ENCODE measurements around the gene PNMA5. TPM values are rescaled to one million over a fixed set of nuclear protein-coding genes. Genes with fewer than 3 reads are reported as not detected.
"Not testable (repeated sequence)": the region's sequence is repeated elsewhere in the genome, so short reads cannot be mapped to it uniquely, and the experiment has no call there.

PNMA5 gene
- not detected for total RNA-seq

DNA sequence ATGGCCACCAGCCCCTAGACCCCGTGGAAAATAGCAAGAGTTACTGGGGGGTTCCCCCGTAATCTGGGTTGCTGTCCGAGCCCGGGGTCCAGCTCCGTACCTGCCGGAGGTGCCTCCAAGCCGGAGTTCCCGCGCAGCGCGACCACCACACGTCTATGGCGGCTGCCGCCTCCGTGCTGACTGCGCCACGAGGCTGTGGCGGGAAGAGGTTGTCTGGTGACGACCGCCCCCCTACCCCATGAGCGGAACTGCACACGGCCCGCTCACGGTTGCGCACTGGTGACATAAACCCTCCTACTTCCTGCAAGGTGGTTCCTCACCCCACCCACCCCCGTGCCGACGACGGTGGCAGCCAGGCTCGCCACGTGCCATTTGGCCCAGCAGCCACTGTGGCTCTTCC lies at the start of gene PNMA5:
PNMA5 (minus strand) TSS at position 184 of the 400 bp plus-strand sequence. CDS start 2,518 bp downstream, outside the sequence.
- no peak for DNase-seq (ENCODE audit: low spot score)

DNA sequence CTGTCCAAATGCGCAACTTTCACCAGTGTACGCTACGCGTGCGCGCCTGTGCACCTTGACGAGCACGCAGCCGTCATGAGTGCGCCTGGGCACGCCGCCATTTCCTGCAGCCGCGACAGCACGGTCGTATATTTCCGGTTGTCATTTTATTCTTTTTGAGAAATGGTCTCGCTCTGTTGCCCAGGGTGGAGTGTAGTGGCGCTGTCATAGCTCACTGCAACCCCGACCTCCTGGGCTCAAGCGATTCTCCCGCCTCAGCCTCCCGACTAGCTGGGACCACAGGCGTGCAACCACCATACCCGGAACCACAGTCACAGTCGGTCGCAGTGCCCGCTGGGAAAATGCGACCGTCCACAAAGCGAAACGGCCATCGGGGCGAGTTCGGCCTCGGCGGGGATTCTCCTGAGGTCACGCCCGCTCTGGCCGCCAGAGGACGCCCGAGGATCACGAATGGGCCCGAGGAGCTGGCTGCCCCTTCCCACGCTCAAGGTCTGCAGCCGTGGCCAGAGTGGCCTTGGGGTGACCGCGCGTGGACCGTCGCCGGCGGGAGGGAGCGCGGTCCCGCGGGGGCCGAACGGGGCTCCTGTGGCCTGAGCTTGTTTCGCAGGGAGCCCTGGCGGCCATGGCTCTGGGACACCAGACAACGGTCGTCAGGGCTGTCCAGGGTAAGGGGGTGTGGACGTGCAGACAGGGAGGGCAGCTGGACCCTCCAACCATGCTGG lies 38.6 kb upstream of the PNMA5 start:
- DNase-seq (ENCODE audit: low spot score) = peak; percentile 74

DNA sequence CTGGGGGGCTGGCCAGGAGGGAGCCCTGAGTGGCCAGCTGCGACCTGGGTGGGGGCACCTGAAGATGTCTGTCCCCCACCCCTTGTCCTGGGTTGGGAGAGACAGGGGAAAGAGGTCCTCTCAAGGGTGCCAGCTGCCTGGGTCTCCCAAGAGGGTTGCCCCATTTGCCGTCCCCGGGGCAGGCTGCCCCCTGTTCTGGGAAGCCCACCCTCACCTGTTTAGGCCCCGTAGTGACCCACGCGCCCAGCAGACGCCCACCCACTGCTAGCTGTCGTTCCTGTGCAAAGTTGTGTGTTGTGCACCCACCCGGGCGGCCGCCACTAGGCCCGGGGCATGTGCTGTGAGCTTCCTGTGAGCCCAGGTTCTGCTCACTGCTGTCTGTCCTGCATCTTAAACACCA lies 36.9 kb upstream of the PNMA5 start:
- DNase-seq (ENCODE audit: low spot score) = no peak

DNA sequence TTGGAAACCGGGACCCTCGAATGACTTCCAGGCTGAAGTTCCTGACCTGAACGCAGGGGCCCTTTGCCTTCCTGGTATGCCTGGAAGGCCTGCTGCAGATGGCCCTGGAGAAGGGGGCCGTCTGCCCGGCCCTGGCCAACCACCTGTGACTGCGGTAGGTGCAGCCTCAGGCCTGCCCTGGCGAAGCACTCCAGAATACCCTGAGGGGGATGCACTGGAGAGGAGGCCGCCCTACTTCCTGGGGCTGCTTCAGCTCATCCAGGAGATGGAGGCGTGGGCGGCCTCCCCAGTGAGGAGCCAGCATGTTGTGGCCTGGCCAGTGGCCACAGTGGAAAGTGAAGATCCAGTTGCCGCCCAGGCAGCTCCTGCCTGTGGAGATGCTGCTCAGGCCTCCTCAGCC lies 36.0 kb upstream of the PNMA5 start:
- DNase-seq (ENCODE audit: low spot score) = no peak

DNA sequence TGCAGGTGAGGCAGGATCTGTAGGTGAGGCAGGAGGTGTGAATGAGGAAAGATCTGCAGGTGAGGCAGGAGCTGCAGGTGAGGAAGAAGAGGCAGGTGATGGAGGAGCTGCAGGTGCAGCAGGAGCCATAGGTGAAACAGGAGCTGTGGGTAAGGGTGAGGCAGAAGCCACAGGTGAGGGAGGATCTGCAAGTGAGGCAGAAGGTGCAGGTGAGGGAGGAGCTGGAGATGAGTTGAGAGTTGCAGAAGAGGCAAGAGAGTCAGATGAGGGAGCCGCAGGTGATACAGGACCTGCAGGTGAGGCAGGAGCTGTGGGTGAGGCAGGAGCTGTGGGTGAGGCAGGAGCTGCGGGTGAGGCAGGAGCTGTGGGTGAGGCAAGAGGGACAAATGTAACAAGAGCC lies 35.2 kb upstream of the PNMA5 start:
- DNase-seq (ENCODE audit: low spot score) = no peak

DNA sequence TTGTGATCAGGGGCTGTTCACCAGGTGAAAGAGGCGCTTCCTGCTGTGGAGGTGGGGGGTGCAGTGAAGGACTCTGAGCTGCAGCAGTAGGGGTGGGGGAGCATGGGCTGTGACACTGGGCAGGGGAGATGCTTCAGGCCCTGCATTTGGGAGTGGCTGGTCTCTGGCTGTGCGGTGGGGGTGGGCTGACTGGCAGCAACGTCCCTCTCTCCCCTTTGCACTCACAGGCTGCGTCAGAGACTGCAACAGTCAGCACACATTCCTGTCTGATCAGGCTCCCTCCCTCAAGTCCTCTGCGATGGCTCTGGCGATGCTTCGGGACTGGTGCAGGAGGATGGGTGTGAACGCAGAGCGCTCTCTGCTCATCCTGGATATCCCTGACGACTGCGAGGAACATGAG lies 34.6 kb upstream of the PNMA5 start:
- DNase-seq (ENCODE audit: low spot score) = not testable (repeated sequence)

DNA sequence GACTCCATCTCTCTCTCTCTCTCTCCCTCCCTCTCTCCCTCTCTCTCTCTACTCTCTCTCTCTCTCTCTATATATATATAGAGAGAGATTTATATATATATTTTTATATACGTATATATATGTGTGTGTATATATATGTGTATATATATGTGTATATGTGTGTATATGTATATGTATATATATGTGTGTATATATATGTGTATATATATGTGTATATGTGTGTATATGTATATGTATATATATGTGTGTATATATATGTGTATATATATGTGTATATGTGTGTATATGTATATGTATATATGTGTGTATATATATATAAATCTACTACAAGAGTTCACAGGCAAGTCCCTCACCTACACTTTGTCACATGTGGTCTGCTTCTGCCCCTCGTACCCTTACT lies 32.6 kb upstream of the PNMA5 start:
- not testable (repeated sequence) for DNase-seq (ENCODE audit: low spot score)

DNA sequence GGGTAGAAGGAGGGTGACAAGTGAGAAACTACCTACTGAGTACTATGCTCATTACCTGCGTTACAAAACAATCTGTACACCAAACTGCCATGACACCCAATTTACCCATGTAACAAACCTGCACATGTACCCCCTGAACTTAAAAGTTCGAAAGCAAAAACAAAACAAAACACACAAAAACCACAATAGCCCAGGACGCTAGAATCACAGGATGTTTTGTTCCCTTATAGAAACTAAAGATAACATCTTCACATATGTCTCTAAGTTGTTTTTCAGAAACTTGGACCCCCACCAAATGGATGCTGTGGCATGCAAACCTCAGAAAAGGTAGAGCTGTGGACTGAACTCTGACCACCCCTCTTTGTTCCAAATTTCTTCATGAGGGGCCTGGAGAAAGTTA lies 25.2 kb upstream of the PNMA5 start:
- DNase-seq (ENCODE audit: low spot score) = no peak

DNA sequence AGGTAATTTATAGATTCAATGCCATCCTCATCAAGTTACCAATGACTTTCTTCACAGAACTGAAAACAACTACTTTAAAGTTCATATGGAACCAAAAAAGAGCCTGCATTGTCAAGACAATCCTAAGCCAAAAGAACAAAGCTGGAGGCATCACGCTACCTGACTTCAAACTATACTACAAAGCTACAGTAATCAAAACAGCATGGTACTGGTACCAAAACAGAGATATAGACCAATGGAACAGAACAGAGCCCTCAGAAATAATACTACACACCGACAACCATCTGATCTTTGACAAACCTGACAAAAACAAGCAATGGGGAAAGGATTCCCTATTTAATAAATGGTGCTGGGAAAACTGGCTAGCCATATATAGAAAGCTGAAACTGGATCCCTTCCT lies 23.3 kb upstream of the PNMA5 start:
- DNase-seq (ENCODE audit: low spot score) = not testable (repeated sequence)

DNA sequence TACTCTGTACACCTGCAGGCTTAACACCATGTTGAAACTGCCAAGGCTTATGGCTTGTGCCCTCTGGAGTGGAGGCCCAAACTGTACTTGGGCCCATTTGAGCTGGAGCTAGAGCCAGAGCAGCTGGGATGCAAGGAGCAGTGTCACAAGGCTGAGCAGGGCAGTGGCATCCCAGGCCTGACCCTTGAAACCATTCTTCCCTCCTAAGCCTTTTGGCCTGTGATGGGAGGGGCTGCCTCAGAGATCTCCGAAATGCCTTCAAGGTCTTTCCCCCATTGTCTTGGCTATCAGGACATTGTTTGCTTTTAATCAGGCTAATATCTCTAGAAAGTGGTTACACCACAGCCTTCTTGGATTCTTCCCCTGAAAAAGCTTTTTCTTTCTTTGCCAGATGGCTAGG lies 10.9 kb upstream of the PNMA5 start:
- no peak for DNase-seq (ENCODE audit: low spot score)

DNA sequence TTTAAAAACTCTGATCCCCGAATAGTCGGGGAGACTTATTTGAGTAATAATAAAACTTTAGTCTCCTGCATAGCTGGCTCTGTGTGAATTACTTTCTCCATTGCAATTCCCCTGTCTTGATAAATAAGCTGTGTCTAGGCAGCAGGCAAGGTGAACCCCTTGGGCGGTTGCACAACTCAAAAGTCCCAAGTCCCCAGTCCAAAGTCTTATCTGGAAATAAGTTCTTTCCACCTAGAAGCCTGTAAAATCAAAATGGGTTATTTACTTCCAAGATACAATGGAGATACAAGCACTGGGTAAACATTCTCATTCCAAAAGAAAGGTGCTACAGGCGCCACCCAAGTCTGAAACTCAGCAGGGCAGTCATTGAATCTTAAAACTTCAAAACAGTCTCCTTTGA lies 10.1 kb upstream of the PNMA5 start:
- no peak for DNase-seq (ENCODE audit: low spot score)

DNA sequence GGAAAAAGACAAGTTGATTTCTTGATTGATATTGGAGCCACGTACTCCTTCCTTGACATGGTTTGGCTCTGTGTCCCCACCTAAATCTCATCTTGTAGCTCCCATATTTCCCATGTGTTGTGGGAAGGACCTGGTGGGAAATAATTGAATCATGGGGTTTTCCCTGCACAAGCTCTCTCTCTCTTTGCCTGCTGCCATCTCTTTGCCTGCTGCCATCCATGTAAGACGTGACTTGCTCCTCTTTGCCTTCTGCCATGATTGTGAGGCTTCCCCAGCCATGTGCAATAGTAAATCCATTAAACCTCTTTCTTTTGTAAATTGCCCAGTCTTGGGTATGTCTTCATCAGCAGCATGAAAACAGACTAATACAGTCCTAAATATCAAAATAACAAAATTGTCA lies 8.3 kb upstream of the PNMA5 start:
- DNase-seq (ENCODE audit: low spot score) = not testable (repeated sequence)

DNA sequence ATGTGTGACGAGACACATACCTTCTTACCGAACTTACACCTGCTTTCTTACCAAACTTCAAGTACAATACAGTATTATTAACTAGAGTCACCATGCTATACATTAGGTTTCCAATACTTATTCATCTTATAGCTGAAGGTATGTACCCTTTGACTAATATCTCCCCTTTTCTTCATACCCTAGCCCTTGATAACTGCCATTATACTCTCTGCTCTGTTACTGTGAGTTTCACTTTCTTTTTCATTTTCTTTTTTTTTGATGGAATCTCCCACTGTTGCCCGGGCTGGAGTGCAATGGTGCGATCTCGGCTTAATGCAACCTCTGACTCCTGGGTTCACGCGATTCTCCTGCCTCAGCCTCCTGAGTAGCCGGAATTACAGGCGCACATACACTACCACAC lies 3.4 kb upstream of the PNMA5 start:
- DNase-seq (ENCODE audit: low spot score) = no peak

DNA sequence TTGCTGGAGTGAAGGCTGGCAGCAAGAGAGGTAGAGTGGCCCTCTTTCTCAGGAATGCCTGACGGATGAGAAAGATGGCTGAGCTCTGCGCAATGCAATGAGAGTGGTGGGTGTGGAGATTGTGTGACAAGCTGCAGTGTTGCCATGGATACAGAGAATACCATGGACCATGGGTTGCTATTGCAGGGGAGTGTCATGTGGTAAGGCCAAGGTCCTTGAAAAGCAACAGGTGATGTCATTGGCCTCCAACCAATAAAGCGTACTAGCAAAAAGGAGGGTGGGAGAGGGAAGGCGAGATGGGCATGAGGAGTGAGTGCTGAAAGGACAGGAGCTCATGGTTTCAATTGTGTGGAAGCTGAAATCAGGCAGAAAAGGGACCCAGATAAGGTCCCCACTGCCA lies 1.8 kb downstream of the PNMA5 start:
- DNase-seq (ENCODE audit: low spot score) = no peak

DNA sequence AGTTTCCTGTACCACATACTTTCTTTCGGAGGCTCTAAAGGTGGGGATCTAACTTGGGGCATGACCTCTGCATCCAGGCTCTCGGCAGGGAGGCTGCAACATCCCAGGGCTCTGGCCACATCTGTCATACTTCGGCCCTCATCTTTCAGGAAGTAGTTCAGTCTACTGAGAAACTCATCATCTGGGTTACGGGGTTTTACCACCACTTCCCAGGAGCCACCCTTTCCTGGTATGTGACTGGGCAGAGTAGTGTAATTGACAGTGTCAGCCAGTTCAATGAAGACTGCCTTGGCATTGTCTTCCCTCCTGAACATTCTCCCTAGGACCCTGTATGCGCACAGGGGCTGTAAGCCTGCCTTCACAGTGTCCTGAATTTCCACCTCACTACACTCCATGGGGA lies 2.8 kb downstream of the PNMA5 start:
- DNase-seq (ENCODE audit: low spot score) = no peak

DNA sequence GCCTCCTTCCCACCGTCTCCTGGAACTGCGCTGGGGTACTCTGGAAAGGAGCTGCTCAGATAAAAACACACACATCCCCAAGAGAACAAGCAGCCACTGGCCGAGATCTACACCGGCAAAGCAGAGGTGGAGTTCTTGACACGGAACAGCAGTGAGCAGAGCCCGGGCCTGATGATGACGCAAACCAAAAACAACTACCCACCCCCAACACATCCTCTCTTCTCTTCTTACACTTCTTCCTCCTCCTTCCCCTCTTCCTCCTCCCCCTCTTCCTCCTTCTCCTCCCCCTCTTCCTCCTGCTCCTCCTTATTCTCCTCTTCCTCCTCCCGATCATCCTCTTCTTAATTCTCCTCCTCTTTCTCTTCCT lies 4.6 kb downstream of the PNMA5 start:
- no peak for DNase-seq (ENCODE audit: low spot score)

DNA sequence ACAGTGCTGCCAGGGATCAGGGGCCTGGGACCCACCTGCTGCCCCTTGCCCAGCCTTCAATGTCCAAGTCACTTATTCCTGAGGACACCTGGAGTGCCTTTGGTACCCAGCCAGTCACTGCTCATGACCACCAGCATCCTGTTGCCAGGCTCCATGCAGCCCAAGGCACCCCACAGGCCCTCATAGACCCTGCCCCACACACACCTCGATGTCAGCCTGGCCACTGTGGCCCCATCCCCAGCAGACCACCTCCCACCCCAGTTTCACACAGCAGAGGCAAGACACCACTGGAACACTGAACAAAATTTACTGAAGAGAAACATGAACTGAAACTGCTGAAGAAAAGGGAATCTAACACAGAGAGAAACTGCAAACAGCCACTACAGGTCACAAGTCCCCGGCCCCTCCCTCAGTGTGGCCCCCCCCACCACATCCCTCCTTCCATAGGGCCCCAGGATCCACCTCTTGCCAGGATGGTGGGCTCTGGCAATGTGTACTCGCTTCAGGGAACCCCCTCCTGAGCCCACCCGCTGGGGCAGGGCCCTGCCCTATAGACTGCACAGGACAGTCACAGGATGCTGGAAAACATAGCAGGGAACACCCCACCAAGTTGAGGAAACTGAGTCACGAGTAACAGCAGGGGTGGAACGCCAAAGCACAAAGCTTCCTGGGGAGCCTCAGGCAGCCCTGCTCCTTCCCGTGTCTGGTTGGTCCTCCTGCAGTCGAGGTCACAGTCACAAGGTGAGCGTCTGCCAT lies 5.2 kb downstream of the PNMA5 start:
- no peak for DNase-seq (ENCODE audit: low spot score)

DNA sequence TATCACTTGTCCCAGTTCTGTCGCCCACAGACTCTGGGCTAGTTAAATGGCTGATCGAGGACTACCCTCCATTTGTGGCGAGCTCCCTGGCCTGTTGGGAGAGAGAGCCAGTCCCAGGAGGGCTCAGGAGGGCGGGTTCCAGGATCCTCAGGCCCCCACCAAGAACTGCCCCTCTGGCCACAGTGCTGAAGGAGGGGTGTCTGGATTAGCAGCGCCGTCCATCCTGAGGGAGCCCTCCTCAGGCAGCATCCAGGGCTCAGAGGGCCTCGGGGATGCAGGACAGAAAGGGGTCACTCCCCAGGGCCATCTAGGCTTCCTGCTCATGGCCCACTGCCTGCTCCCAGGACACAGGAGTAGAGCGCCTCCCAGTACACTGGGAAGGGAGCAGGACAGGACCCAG lies 6.1 kb downstream of the PNMA5 start:
- no peak for DNase-seq (ENCODE audit: low spot score)

DNA sequence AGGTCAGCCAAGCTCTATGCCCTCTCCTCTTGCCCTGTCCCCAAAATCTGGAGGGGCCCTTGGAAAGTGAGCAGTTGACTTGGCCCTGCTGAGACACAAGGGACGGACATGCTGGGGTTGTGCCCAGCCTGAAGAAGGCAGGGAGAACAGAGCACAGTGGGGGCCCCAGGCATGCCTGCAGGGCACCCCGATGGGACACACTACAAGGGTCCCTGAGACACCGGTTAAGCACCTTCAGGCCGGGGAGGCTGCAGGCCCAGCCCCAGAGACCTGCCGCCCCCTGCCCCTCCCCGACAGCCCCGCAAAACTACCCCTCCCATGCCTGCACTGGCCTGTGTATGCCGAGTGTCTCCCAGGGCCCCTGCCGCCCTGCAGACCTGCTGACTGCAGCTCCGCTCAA lies 6.8 kb downstream of the PNMA5 start:
- not testable (repeated sequence) for DNase-seq (ENCODE audit: low spot score)

DNA sequence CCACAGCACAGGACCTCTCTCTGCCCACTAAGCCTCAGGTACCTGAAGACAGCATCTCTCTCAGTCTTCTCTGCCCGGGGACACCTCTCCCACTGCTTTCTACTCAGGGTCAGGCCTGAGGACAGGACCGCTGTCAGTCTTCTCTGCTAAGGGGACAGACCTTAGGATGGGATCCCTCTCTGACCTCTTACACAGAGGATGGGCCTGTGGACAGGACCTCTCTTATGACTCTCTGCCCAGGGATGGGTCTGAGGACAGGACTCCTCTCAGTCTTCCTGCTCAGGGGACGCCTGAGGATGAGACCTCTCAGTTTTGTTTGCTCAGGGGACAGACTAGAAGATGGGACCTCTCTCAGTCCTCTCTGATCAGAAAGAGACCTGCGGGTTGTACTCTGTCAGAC lies 8.5 kb downstream of the PNMA5 start:
- not testable (repeated sequence) for DNase-seq (ENCODE audit: low spot score)

DNA sequence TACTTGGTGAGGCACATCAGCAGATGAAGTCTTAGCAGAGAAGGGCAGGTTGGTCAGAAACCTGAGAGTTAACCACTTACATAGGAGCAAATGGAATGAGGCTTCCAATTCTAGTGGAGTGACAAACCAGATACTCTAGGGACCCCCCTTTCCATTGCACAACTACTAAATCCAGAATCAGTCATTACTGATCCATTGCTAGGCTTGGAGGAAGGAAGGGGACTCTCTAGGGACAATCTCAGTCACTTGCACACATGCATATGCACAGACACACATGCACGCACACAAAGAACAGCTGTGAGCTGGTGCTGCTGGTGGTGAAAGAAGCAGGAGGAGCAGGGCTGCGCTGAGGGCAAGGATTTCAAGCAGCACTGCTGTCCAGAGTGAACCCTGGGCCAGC lies 25.7 kb downstream of the PNMA5 start:
- no peak for DNase-seq (ENCODE audit: low spot score)

DNA sequence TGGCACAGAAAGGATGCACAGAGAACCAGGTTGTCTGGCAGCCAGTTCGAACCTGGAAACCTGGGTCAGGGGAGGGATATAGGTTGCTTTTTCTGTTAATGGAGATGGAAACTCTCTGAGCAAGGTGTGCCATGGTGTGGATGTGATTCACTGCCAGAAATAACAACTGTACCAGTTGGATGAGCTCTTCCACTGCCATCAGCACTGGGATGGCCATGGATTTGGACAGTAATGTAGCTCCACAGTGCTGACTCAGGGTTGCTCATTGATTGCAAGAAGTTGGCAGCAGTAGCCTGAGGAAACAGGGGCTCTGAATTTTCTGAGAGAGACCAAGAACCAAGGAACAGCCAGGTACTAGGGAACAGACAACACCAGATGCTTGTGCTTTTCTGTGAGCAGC lies 33.8 kb downstream of the PNMA5 start:
- DNase-seq (ENCODE audit: low spot score) = no peak

DNA sequence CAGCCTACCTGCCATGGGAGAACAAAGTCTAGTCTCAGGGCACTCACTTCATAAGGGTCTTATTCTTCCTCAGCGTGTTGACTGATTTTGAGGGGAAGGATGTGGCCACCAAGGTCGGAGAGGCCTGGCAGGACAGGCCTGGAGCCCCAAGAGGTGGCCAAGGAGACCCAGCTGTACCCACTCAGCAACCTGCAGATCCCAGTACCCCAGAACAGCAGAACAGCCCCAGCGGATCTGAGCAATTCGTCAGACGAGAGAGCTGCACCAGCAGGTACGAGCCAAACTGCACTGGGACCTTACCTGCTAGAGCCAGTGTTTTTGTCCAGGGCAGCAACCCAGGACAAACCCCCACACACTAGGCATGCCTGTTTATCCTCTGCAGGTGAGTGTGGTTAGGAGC lies 34.3 kb downstream of the PNMA5 start:
- no peak for DNase-seq (ENCODE audit: low spot score)

Measured in ureter (tissue), 1 donor.